IMR-90 (cell line): ENCODE data around the gene SREBF2. TPM values are rescaled to one million over a fixed set of nuclear protein-coding genes. Genes with fewer than 3 reads are reported as not detected.

Source experiments
- ATAC-seq: fragments of 200-7000 bp; cut with Tn5 transposase; 2 replicates; pipeline ENCODE4 v1.9.1; 2020; ENCODE audit warnings: low read depth, mild to moderate bottlenecking, moderate library complexity
- BruUV-seq: library from RNA; stranded (reverse); fragments of 400-500 nt; replicated peaks from 2 replicates; lab custom pipeline; 2021; lab: Mats Ljungman, UMichigan
- CTCF ChIA-PET: fragments of 300-600 bp; formaldehyde crosslinking; extraction: SDS; loops from one replicate; lab custom pipeline; 2021; ENCODE audit warnings: antibody characterized with exemption; lab: Yijun Ruan, JAX
- POLR2A ChIA-PET: fragments of 300-600 bp; sonication (Branson Sonifier 250); formaldehyde crosslinking; loops from one replicate; lab custom pipeline; 2022; ENCODE audit warnings: antibody characterized with exemption; ENCODE audit not compliant: unreplicated experiment; lab: Charles Lee
- DNase-seq: peaks from one replicate; pipeline ENCODE4 v3.0.0; 2013
- H2AFZ ChIP-seq: replicated peaks from 2 replicates; pipeline ENCODE3; 2013; ENCODE audit warnings: low read length, mild to moderate bottlenecking; ENCODE audit not compliant: poor library complexity
- H2AK5ac ChIP-seq: 2 replicates; pipeline ENCODE4 v1.6.1; 2013; ENCODE audit warnings: low read depth, low read length, inconsistent platforms
- H2AK9ac ChIP-seq: replicated peaks from 2 replicates; pipeline ENCODE3; 2013; ENCODE audit warnings: mild to moderate bottlenecking, low read depth, low read length, moderate library complexity; ENCODE audit not compliant: poor library complexity
- H2BK120ac ChIP-seq: 2 replicates; pipeline ENCODE4 v1.6.1; 2013; ENCODE audit warnings: low read depth, low read length, inconsistent platforms
- H2BK15ac ChIP-seq: 3 replicates; pipeline ENCODE4 v1.6.1; 2013; ENCODE audit warnings: low read depth, low read length, inconsistent platforms
- H2BK20ac ChIP-seq: 2 replicates; pipeline ENCODE4 v1.6.1; 2013; ENCODE audit warnings: low read depth, mild to moderate bottlenecking, inconsistent platforms, low read length, moderate library complexity
- H2BK5ac ChIP-seq: 2 replicates; pipeline ENCODE4 v1.6.1; 2013; ENCODE audit warnings: mild to moderate bottlenecking, low read depth, low read length, inconsistent platforms; ENCODE audit not compliant: poor library complexity, severe bottlenecking
- H3K14ac ChIP-seq: replicated peaks from 2 replicates; pipeline ENCODE4 v1.6.1; 2013; ENCODE audit warnings: low read depth, low read length, inconsistent platforms
- H3K18ac ChIP-seq: 2 replicates; pipeline ENCODE4 v1.6.1; 2013; ENCODE audit warnings: low read depth, low read length, control low read depth
- H3K23ac ChIP-seq: 2 replicates; pipeline ENCODE4 v1.6.1; 2013; ENCODE audit warnings: low read depth, low read length, inconsistent platforms
- H3K27ac ChIP-seq: 2 replicates; pipeline ENCODE4 v1.5.1; 2013; ENCODE audit warnings: mild to moderate bottlenecking, control low read depth, low read length; ENCODE audit not compliant: insufficient read depth
- H3K27me3 ChIP-seq: 2 replicates; pipeline ENCODE4 v1.6.1; 2013; ENCODE audit warnings: low read length; ENCODE audit not compliant: control insufficient read depth, insufficient read depth
- H3K36me3 ChIP-seq: 2 replicates; pipeline ENCODE4 v1.6.1; 2013; ENCODE audit warnings: low read length, mixed read lengths; ENCODE audit not compliant: control insufficient read depth, insufficient read depth
- H3K4ac ChIP-seq: 2 replicates; pipeline ENCODE4 v1.6.1; 2013; ENCODE audit warnings: low read depth, low read length, inconsistent platforms
- H3K4me1 ChIP-seq: 2 replicates; pipeline ENCODE4 v1.6.1; 2013; ENCODE audit warnings: low read length, mixed read lengths; ENCODE audit not compliant: control insufficient read depth, insufficient read depth
- H3K4me2 ChIP-seq: 2 replicates; pipeline ENCODE4 v1.6.1; 2013; ENCODE audit warnings: low read depth, mild to moderate bottlenecking, control low read depth, low read length, moderate library complexity
- H3K4me3 ChIP-seq: 2 replicates; pipeline ENCODE4 v1.5.1; 2013; ENCODE audit warnings: low read depth, mild to moderate bottlenecking, control low read depth, low read length, moderate library complexity; ENCODE audit not compliant: insufficient read depth
- H3K56ac ChIP-seq: 2 replicates; pipeline ENCODE4 v1.6.1; 2013; ENCODE audit warnings: low read length, inconsistent platforms; ENCODE audit not compliant: insufficient read depth; ENCODE audit errors: extremely low read depth
- H3K79me1 ChIP-seq, 2 experiments: 2 replicates each; pipeline ENCODE4 v1.6.1; 2013; ENCODE audit warnings: low read length in 2 of 2, inconsistent platforms in 1 of 2, low read depth in 1 of 2
- H3K9ac ChIP-seq: 2 replicates; pipeline ENCODE4 v1.6.1; 2013; ENCODE audit warnings: low read depth, low read length, control low read depth
- H3K9me1 ChIP-seq: 2 replicates; pipeline ENCODE4 v1.6.1; 2013; ENCODE audit warnings: low read length, inconsistent platforms; ENCODE audit not compliant: insufficient read depth
- H3K9me3 ChIP-seq: 2 replicates; pipeline ENCODE4 v1.6.1; 2013; ENCODE audit warnings: low read length; ENCODE audit not compliant: control insufficient read depth, insufficient read depth
- H4K20me1 ChIP-seq: 2 replicates; pipeline ENCODE4 v1.6.1; 2013; ENCODE audit warnings: low read length, inconsistent platforms; ENCODE audit not compliant: insufficient read depth
- H4K5ac ChIP-seq: 2 replicates; pipeline ENCODE4 v1.6.1; 2013; ENCODE audit warnings: mild to moderate bottlenecking, low read depth, low read length, control low read depth
- H4K8ac ChIP-seq, 2 experiments: 2 replicates each; pipeline ENCODE4 v1.6.1; 2013; ENCODE audit warnings: low read depth in 2 of 2, low read length in 2 of 2, control low read depth in 1 of 2, inconsistent platforms in 1 of 2
- H4K91ac ChIP-seq: 2 replicates; pipeline ENCODE4 v1.6.1; 2013; ENCODE audit warnings: low read depth, low read length, inconsistent platforms; ENCODE audit not compliant: insufficient read depth
- BHLHE40 ChIP-seq: fragments of 150-350 bp; IDR thresholded peaks from 2 replicates; pipeline ENCODE4 v1.6.1; 2016; ENCODE audit warnings: mild to moderate bottlenecking, low read depth, low read length
- CEBPB ChIP-seq: IDR thresholded peaks from 2 replicates; pipeline ENCODE4 v1.6.1; 2012; ENCODE audit warnings: low read depth, low read length, improper control_type of control experiment
- CHD1 ChIP-seq: IDR thresholded peaks from 2 replicates; pipeline ENCODE4 v1.6.1; 2012; ENCODE audit warnings: low read depth, low read length, improper control_type of control experiment
- CTCF ChIP-seq: conservative IDR thresholded peaks from 2 replicates; pipeline ENCODE4 v1.5.1; 2012; ENCODE audit warnings: mild to moderate bottlenecking, low read depth, low read length, improper control_type of control experiment
- ELK1 ChIP-seq: fragments of 150-350 bp; IDR thresholded peaks from 2 replicates; pipeline ENCODE4 v1.6.1; 2016; ENCODE audit warnings: low read depth, mild to moderate bottlenecking, low read length, moderate library complexity, borderline replicate concordance
- FOS ChIP-seq: fragments of 150-350 bp; IDR thresholded peaks from 2 replicates; pipeline ENCODE4 v1.6.1; 2016; ENCODE audit warnings: low read depth, low read length
- MAFK ChIP-seq: IDR thresholded peaks from 2 replicates; pipeline ENCODE4 v1.6.1; 2012; ENCODE audit warnings: low read depth, low read length, improper control_type of control experiment
- MAZ ChIP-seq: IDR thresholded peaks from 2 replicates; pipeline ENCODE4 v1.6.1; 2012; ENCODE audit warnings: low read depth, mild to moderate bottlenecking, low read length, improper control_type of control experiment, moderate library complexity, borderline replicate concordance
- MXI1 ChIP-seq: IDR thresholded peaks from 2 replicates; pipeline ENCODE4 v1.6.1; 2012; ENCODE audit warnings: low read depth, mild to moderate bottlenecking, low read length, moderate library complexity, borderline replicate concordance
- NFE2L2 ChIP-seq: fragments of 150-350 bp; IDR thresholded peaks from 2 replicates; pipeline ENCODE4 v1.6.1; 2016; ENCODE audit warnings: low read depth, mild to moderate bottlenecking, low read length
- POLR2A ChIP-seq: IDR thresholded peaks from 2 replicates; pipeline ENCODE4 v1.6.1; 2012; ENCODE audit warnings: mild to moderate bottlenecking, low read depth, low read length
- RAD21 ChIP-seq: IDR thresholded peaks from 2 replicates; pipeline ENCODE4 v1.6.1; 2012; ENCODE audit warnings: low read length, improper control_type of control experiment
- RCOR1 ChIP-seq: IDR thresholded peaks from 2 replicates; pipeline ENCODE4 v1.6.1; 2012; ENCODE audit warnings: mild to moderate bottlenecking, low read length, improper control_type of control experiment; ENCODE audit not compliant: insufficient replicate concordance
- RFX5 ChIP-seq: IDR thresholded peaks from 2 replicates; pipeline ENCODE4 v1.8.0; 2012; ENCODE audit warnings: low read depth, mild to moderate bottlenecking, low read length, moderate library complexity
- SMC3 ChIP-seq: fragments of 150-350 bp; IDR thresholded peaks from 2 replicates; pipeline ENCODE4 v1.6.1; 2016; ENCODE audit warnings: low read depth, mild to moderate bottlenecking, antibody characterized with exemption, low read length, moderate library complexity
- USF2 ChIP-seq: fragments of 150-350 bp; IDR thresholded peaks from 2 replicates; pipeline ENCODE4 v1.6.1; 2017; ENCODE audit warnings: mild to moderate bottlenecking, antibody characterized with exemption, low read length, low read depth
- WGBS, 2 experiments: methylation state at CpG; one replicate each; pipeline versions ENCODE4 v1.1.5 to v1.1.7; 2013; ENCODE audit warnings: missing lambda C conversion rate in 2 of 2; ENCODE audit not compliant: insufficient read length in 1 of 2; ENCODE audit errors: extremely low coverage in 2 of 2; 5-methylcytosine and 5-hydroxymethylcytosine counted together
- dilution Hi-C: fragments of 300-500 bp; cut with HindIII; formaldehyde crosslinking; loops from one replicate; pipeline ENCODE4 v1.14.3; 2018; ENCODE audit warnings: low sequenced_read_pairs; ENCODE audit not compliant: unreplicated experiment
- in situ Hi-C: fragments of 300-500 bp; cut with MboI; formaldehyde crosslinking; loops from 3 replicates; pipeline ENCODE4 v1.14.3; 2019; ENCODE audit warnings: low sequenced_read_pairs, inconsistent platforms, mixed read lengths
- intact Hi-C: fragments of 100-400 bp; cut with micrococcal nuclease; formaldehyde crosslinking; loops from 2 replicates; pipeline ENCODE4 v1.10.0; 2022
- polyA plus RNA-seq, 3 experiments: library from polyadenylated mRNA; depleted of rRNA; stranded (reverse); fragments of >200 nt; gene quantifications; 2 replicates each; pipeline ENCODE4 v1.2.3, GENCODE V29; 2012; ENCODE audit warnings: low replicate concordance in 1 of 3
- total RNA-seq: library from RNA; depleted of rRNA; stranded (reverse); fragments of >200 nt; gene quantifications from 2 replicates; pipeline ENCODE4 v1.2.3, GENCODE V29; 2012

Gene SREBF2
- total and polyA plus RNA-seq, 2 of the 4 experiments (the other 2 are of a cell fraction) = 8.1 to 47.4 TPM

- in situ Hi-C loops (no loop called here), intact Hi-C loops (no loop called here), dilution Hi-C loops (no loop called here)
- H4K91ac ChIP-seq = no peak overlapping the region
- DNase-seq = no peak
- TF ChIP-seq USF2 = no peak
- no peak for TF ChIP-seq MAFK
- no peak for TF ChIP-seq POLR2A
- no peak for TF ChIP-seq MAZ
- TF ChIP-seq CEBPB = no peak
- TF ChIP-seq FOS = no peak
- TF ChIP-seq ELK1 = no peak
- no peak for TF ChIP-seq SMC3
- TF ChIP-seq CHD1 = no peak
- TF ChIP-seq RFX5 = no peak
- no peak for TF ChIP-seq RCOR1
- no peak for TF ChIP-seq BHLHE40
- no peak for TF ChIP-seq MXI1
- TF ChIP-seq CTCF = no peak
- TF ChIP-seq NFE2L2 = no peak
- no peak for TF ChIP-seq RAD21
- H3K9me1 ChIP-seq = peaks cover 8% of the 10 kb centered on the region; the same call in 1 of the 2 replicates
- H3K27me3 ChIP-seq = no peaks in the 10 kb centered on the region
- H2BK120ac ChIP-seq = no peak overlapping the region
- BruUV-seq = no TSS peak
- H3K18ac ChIP-seq = no peak overlapping the region
- ChIA-PET POLR2A (no interaction called here), CTCF (no interaction called here)
- H2AK5ac ChIP-seq = no peak overlapping the region
- H4K8ac ChIP-seq = no peak overlapping the region
- H3K9ac ChIP-seq = no peak overlapping the region
- H3K79me1 ChIP-seq = no peaks in the 10 kb centered on the region
- no peak overlapping the region for H4K5ac ChIP-seq
- no peak overlapping the region for H3K56ac ChIP-seq
- no peak overlapping the region for H2BK5ac ChIP-seq
- 0 out of 2 replicates have a peak, but pooled peaks cover 6% of the 10 kb centered on the region for H4K20me1 ChIP-seq
- H2BK20ac ChIP-seq = no peak overlapping the region
- H3K4me2 ChIP-seq = no peak overlapping the region
- H3K4ac ChIP-seq = no peak overlapping the region
- H3K4me1 ChIP-seq = 0 out of 2 replicates have a peak, but pooled peaks cover 1% of the 10 kb centered on the region
- H3K36me3 ChIP-seq = peaks cover 43% of the 10 kb centered on the region
- no peak overlapping the region for H2BK15ac ChIP-seq
- H3K14ac ChIP-seq = no peak overlapping the region
- no peak overlapping the region for H2AK9ac ChIP-seq
- no peak overlapping the region for H3K27ac ChIP-seq
- no peak overlapping the region for H3K23ac ChIP-seq
- no peaks in the 10 kb centered on the region for H3K9me3 ChIP-seq
- no peak overlapping the region for H2AFZ ChIP-seq
- 93% methylated on average over 3 of the region's 8 CpGs; no CpG with 5 or more reads in 1 of the 2 experiments for WGBS, 2 experiments
- no peak for ATAC-seq
- H3K4me3 ChIP-seq = no peak overlapping the region
Measured at GRCh38 chr22:41900652-41901312, 67.9 kb downstream of the SREBF2 start.
